Adrenal gland (tissue), 5 donors: ENCODE measurements around the gene QSOX1.

Experiments used
- CTCF ChIP-seq, 6 experiments: fragments of 450-650 bp in 4 of 6; fragments of 200-600 bp in 2 of 6; sonication (generic) in 1 of 6; IDR thresholded peaks; 1 replicate in 5 of 6; 2 replicates in 1 of 6; pipeline versions ENCODE4 v1.5.1 to v1.8.0; 2016 to 2021; ENCODE audit warnings: antibody characterized with exemption in 6 of 6, mild to moderate bottlenecking in 2 of 6, moderate library complexity in 1 of 6
- POLR2A ChIP-seq, 2 donors: fragments of 450-650 bp; IDR thresholded peaks; one replicate each; pipeline ENCODE4 v1.6.1; 2017; ENCODE audit warnings: antibody characterized with exemption in 2 of 2, mild to moderate bottlenecking in 2 of 2, moderate library complexity in 1 of 2
- donor health status: DM: no; HTN: no; CAD: no.

GRCh38 chr1:180243517-180244221 is 89.0 kb downstream of the QSOX1 start:
- TF ChIP-seq CTCF (IDR thresholded peaks at IDR 0.05) (no peak), POLR2A (IDR thresholded peaks at IDR 0.05) (no peak)
